GM19025 (cell line): Measurements from ENCODE around the gene COL25A1.

Experiments used
- ATAC-seq: cut with Tn5 transposase; IDR thresholded peaks from one replicate; pipeline ENCODE4 v1.9.1; 2021; ENCODE audit warnings: mild to moderate bottlenecking, low read depth, moderate library complexity; ENCODE audit not compliant: unreplicated experiment

COL25A1 gene

DNA sequence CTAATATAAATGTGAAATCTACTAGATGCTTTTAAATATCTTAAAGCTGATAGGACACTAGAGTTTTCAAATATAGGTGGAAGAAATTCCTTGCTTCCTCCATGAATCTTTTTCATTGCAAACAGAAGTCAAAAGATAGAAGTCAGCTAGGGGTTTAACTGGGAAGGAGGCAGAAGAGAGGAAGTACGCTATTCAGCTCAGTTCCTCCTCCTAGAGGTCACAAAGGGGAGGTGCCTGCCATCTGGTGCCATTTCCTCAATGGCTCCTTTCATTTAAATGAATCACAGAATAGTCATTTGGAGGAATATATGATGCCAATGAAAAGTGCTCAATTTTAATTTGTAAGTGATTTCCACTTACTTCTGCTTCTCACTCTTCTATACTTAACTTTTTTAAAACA lies 8.5 kb downstream of the COL25A1 start:
- no peak for ATAC-seq

DNA sequence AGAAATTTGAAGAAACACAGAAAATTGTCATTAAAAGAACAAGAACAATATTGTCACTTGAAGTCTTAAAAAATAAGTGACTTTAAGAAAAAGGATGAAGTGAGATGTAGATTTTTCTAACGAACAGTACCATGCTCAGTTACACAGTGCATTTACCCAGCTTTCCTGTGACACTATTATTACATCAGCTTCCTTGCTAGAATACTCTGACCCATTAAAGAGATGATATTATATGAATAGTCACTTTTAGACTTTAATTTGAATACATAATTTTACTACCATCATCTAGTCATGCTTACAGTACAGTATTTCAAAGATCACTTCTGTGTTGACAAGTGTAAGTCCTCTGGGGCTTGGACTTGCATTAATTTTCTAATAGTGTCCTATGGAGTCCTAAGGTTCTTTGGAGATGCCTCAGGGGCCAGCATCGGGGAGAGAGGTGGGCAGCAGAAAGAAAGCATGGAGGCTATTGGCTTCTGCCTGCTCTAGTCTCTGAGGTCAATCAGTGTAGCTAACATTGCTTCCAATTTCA lies 10.7 kb downstream of the COL25A1 start:
- ATAC-seq: no peak

DNA sequence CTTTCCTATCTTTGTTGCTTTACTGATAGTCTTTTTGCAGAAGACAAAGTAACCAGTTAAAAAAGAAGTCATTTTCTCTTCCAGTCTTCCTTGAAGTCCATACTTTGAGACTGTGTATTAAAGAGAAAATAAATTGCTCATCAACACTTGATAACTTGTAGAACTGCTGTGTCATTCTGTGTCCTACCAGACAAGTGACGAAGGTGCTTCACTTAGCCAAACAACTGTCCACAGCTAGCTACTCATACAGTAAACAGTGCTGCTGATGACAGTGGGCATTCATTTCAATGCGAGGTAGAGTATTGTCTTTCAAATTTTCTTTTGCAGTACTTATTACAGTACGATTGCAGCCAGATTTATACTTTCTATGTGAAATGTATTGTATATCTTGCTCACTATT lies 11.5 kb downstream of the COL25A1 start:
- no peak for ATAC-seq

DNA sequence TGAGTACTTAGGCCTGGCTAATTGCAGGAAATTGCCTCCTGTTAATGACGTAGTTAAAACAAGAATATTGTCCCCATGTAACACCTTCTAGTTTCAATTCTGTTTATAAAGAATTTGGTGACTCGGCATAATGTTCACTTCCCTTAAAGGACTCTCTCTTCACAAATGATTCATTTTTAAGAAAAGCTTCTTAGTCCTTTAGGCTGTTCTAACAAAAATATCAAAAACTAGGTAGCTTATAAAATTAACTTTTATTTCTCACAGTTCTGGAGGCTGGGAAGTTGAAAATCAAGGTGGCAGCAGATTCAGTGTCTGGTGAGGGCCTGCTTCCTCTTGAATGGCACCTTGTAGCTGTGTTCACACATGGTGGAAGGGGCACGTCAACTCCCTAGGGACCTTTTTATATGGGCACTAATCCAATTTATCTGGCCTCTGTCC lies 23.8 kb downstream of the COL25A1 start:
- peak; percentile 53 for ATAC-seq

DNA sequence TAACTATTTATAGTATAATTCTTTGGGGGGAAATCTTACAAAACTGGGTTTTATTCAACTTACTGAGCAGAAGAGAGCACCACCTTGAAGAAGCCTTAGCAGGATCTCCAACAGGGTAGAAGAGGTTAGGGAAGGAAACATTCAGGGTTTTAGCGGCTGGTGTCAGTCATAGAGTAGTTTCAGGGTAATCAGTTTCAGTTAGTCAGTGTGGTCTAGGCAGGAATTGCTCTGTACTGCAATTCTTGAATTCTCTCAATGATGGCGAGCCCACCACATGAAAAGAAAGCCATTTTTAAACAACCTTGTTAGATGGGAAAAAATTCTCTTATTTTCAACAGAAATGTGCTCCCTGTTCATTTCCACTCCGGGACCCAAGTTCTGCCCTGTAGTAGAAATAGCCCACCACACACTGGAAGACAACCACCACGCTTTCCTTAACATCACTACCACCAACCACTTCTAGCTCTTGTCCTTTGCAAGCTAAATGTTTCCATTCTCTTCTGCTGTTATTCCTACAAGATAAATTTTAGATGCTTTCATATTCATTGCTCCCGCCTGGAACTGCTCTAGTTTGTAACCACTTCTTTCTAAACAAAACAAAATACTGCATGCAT lies 25.9 kb downstream of the COL25A1 start:
- peak; percentile 60 for ATAC-seq

DNA sequence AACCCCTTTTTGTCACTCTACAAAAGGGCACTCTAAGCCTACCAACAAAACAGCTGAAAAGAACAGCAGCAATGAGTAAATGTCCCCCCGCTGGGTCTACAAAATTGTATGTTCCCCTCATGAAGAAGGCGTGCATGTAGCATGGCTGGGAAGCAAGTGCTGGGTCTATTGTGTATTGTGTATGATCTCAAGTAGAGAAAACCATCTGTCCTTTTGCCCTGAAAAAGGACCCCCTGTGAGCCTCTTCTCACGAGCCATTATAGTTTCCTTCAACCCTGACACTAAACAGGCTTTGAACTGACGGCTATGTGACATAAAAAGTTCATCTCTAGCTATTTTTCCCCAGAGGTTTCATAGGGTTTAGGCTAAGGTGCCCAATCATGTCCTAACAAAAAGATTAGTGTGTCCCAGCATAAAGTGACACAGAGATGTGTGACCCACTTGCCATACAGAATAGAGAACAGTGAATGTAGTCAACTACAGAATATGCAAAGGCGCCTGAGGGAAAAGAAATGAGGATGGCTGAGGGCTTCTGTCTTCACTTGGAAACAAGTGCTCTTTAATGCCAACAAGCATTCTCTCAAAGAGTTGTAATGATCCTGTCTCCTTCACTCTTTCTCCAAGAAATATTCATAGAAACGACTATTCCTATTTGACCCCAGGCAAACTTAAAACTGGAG lies 27.3 kb downstream of the COL25A1 start:
- no peak for ATAC-seq

DNA sequence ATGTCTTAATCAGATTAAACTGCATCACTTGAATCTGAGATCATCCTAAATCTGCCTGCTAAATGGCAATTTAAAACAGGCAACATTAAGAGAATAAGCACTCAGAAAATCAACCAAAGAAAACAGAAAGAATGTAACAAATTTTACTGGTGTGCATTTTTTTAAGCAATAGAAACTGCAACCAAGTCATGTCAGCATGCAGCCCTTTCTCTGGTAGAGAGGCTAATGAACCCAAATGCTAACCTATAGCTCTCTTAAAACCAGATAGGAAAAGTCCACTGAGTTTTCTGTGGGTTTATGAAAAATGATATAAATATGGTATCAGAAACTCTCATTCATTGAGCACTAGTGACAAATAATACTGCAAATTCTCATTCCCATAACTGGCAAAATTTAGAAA lies 35.6 kb downstream of the COL25A1 start:
- no peak for ATAC-seq

DNA sequence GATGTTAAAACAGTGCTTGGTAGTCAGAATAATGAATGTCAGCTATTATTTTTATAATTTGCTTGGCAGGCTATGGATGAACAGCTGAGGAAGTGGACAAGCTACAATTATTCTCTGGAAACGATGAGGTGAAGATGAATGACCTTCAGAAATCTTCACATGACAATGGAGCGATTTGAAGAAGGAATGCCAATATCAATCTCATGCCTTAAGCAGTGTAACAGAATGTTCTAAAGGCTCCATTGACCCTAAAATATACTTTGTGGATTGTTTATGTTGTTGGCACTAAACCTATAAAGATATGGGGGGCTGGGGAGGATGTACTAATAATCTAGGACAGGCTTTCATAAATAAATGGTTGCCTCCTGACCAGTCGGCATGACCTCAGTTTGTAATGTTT lies 36.2 kb downstream of the COL25A1 start:
- ATAC-seq: no peak

DNA sequence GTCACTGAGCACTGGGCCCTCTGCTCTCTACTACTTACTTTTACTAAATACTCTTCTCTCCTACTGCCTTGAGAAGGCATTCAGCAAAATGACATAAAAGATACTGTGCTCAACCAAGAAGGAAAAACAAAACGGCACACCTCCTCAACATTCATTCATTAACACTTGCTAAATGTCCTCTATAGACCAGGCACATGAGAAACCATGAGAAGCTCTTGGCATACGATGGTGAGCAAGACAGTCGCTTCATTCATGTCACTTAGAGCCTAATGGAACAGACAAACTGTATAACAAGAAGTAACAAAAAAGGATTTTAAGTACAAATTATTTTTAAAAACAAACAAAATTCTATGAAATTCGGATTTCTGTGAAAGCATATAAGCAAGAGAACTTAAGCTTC lies 38.7 kb downstream of the COL25A1 start:
- ATAC-seq: no peak

DNA sequence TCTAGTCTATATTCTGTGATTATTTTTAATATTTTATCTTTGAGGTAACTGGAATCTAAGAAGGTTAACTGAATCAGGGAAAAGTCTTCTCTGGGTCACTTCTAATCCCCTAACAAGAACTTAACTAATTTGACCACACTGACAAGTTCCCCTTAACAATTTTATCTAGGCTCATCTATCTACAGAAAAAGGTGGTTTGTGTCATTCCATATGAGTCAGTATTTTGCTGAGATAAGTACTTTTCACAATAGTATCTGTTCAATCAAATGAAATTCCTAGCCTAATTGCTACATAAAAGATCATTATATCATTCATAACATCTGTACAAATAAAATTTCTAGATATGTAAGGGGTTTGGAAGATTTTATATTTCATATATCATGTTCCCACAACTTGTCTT lies 45.6 kb downstream of the COL25A1 start:
- ATAC-seq: no peak

DNA sequence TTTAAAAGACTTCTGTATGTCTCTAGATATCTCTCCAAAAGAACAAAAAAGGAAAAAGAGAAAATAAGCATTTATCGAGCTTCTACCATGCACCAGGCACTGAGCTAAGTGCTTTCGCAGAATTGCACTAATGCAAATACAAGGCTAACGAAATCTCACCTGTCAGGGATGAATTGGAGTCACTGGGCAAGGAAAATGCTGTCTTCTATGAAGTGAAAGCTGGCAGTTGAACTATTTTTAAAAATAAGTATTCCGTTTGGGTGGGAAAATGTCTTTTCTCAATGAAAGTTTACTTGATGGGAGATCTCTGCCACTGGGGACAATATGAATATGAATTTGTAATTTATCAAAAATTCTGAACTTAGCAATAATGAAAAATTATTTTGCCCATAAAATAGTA lies 47.6 kb downstream of the COL25A1 start:
- no peak for ATAC-seq

DNA sequence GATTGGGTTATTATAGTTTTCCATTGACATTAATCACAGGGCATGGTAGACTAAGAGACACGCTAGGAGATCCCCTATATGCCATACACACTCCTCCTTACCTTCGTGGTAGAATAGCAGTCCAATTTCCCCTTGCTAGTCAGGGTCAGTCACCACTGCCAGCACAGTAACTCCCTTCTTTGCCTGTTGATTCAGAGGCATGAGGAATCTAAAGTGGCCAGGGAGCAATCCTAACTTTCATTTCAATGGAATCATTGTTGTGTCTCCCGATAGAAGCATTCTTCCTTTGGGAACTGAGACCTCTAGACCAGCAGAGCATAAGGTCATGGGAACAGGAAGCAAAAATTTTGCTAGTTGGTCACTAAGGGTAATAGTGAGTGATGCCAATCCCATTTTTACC lies 51.1 kb downstream of the COL25A1 start:
- no peak for ATAC-seq

DNA sequence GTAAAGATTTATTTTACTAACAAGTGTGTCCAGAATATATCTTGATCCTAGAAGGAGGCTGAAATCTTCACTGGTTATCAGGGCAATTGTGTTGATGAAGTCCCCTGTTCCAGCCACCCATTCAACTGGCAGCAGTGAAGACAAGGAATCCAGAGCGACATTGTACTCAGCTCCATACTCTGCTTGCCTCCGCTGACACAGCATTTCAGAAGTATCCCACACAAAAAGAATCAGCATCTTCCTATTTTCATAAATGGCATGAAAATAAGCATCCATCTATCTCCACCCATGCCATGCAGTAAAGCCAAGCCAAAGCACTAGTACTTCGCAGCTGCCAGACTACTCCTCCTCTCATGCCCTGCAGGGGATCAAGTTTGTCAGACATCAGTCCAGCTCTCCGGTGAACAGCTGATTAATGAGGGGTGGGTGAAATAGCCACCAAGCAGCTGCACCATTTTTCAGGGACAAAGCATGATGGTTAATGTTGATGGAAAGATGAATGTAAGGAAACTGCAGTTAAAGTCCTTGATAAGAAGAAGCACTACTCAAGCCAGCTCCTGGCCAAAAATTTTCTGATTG lies 54.0 kb downstream of the COL25A1 start:
- no peak for ATAC-seq

DNA sequence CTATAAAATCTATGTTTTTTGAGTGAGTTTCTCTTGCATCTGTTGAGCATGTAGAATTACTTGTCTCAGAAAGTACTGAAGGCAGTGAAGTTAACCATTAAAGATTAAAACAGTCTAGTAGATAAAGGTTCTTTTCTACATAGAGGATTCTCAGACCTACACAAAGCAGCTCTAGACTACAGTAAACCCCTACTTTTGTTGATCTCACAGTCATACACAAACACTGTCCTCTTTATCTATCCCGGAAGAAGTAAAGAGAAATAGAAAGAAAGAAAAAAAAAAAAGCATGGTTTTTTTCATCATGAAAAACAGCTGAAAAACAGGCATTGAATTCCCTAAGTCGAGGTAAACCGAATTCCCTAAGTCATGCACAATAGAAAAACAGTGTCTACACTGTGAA lies 58.6 kb downstream of the COL25A1 start:
- ATAC-seq: no peak

DNA sequence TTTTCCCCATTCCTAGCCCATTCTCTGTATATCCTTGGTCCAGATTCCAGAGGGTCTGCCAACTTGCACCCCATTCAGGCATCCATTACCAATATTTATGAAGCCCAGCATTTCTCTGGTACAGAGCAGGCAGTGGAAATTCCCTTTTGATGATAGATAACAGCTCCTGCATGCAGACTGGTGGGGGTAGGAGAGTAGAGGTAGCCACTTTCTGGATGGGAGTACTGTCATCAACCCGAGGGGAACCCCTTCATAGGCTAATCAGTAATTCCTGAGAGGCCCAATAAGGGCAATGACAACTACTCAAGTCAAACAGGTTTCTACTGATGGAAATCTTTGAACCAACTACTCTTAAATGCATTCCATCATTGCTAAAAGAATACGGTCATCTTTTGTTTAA lies 63.7 kb downstream of the COL25A1 start:
- ATAC-seq: no peak

DNA sequence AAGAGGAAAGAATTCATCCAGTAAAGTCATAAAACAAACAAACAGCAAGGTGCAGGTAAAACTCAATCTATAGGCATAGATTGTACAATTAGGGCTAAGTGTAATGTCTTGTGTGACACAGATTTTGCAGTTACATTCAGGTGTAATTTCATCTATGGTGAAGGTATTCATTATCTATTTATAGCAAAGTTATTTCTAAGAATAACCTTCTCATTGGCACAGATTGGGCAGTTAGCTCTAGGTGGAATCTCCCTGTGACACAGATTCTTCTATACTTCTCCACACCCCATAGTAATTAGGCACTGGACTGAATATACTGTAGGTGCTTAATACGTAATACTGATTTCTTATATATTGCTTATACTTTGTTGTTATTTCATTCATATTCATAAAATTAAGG lies 66.8 kb downstream of the COL25A1 start:
- no peak for ATAC-seq

DNA sequence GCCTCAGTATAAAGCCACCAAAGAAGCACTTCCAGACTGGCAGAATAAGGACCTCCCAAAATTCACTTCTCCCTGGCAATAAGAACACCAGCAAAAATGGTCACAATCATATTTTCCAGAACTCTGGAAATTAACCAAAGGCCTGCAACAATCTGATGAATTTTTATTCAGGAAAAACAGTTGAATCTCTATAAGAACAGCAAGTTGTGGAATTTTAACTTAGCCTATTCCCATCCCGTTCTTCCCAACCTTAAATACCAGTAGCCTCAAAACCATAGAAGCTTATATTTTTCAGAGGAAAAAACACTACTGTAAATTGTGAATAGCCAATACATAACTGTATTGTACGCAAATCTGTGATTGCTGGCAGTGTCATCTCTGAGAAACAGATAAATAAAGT lies 67.9 kb downstream of the COL25A1 start:
- ATAC-seq: no peak

DNA sequence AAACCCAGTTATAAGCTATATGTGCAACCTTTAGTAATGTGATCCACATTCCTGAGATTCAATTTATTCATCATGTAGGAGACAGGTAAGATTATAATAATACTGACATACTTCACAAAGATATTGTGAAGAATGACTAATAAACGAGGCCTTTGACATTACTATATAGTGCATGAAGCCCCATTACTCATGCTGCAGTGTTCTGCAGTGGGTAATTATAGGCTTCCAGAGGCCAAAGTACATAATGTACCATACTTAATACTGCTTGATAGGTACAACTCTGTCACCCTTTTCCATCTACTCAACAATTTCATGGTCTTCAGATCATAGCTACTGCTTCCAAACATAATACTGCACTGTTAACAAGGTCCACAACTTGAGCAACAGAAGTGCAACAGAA lies 68.9 kb downstream of the COL25A1 start:
- ATAC-seq: no peak

DNA sequence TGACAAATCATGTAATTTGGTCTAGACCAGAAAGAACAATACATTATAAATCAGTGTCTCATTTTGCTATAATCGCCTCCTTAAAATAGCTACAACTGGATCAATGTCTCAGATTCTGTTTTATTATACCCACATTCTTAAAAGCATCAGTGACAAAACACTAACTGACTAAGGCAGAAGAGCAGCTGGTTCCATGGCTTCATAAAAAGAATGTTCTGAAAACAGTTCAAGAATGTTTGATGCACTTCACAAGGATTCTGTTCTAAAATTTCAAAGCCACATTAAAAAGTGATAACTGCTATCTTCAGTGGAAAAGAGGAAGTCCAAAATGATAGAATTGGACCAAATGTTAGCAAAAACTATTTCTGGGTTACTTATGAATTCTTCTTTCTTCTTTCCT lies 69.8 kb downstream of the COL25A1 start:
- ATAC-seq: no peak

DNA sequence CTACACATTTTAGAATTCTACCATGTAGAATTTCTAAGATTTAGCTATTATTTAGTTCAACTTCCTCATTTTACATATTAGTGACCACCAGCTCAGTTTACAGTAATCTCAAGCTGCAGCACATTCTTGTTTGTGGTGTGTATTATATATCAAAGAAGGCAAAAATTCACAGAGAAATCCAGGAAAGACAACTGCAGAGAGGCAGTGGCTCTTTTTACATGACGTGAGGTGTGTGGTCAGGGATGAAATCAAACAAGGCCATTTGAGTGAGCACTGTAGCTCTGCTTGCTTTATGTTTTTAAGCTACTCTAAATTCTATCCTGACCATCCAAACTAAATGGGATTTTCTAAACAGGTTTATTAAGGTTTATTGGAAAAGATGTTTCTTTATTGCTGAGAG lies 71.1 kb downstream of the COL25A1 start:
- no peak for ATAC-seq

DNA sequence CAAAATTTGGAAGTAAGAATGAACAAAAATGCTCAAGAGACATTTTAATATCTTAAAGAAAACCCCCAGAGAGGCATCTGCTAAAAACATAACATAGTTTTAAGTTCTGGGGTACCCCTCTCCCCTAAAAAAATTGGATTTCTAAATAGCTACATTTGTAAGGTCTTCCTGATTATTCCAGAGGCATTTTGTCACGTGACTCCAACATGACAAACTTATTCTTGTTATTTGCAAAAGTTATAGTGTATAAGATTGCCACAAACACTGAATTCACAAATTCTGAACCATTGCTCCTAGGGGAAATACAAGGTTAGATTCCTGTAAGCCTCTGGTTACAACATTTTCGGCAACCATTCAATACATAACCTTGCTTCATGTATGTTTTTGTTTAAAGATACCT lies 73.4 kb downstream of the COL25A1 start:
- no peak for ATAC-seq

DNA sequence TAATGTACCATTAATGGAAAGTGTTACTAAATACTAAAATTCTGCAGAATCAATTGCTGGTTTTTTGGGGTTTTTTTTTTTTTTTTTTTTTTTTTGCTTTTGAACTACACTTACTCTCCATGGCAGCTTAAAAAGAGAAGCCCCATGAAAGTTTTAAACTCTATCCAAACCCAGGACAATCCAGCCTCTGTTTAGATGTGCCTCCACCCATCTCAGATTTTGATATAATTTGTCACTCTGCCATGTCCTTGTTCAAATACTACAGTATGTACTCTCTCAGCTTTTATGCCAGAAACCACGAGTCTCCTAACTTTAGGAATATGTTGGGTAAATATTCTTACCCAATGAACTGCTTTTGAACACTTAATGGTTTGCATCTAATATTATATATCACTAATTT lies 84.2 kb downstream of the COL25A1 start:
- ATAC-seq: no peak
